ENCODE measurements around the gene ANP32E.
"Not testable (repeated sequence)": the region's sequence is repeated elsewhere in the genome, so short reads cannot be mapped to it uniquely, and the experiment has no call there.

ANP32E gene

DNA sequence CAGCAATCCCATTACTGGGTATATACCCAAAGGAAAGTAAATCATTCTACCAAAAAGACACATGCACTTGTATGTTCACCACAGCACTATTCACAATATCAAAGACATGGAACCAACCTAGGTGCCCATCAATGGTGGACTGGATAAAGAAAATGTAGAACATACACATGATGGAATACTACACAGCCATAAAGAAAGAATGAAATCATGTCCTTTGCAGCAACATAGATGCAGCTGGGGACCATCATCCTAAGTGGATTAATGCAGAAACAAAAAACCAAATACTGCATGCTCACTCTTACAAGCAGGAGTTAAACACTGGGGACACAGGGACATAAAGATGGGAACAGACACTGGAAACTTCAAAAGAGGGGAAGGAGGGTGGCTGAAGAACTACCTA lies 8.7 kb downstream of the ANP32E start:
- TF ChIP-seq, protein P1, sequence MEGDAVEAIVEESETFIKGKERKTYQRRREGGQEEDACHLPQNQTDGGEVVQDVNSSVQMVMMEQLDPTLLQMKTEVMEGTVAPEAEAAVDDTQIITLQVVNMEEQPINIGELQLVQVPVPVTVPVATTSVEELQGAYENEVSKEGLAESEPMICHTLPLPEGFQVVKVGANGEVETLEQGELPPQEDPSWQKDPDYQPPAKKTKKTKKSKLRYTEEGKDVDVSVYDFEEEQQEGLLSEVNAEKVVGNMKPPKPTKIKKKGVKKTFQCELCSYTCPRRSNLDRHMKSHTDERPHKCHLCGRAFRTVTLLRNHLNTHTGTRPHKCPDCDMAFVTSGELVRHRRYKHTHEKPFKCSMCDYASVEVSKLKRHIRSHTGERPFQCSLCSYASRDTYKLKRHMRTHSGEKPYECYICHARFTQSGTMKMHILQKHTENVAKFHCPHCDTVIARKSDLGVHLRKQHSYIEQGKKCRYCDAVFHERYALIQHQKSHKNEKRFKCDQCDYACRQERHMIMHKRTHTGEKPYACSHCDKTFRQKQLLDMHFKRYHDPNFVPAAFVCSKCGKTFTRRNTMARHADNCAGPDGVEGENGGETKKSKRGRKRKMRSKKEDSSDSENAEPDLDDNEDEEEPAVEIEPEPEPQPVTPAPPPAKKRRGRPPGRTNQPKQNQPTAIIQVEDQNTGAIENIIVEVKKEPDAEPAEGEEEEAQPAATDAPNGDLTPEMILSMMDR (IDR thresholded peaks at IDR 0.05; ENCODE audit: borderline replicate concordance, control extremely low read depth, extremely low read depth, insufficient read depth, missing control alignments), result no peak

DNA sequence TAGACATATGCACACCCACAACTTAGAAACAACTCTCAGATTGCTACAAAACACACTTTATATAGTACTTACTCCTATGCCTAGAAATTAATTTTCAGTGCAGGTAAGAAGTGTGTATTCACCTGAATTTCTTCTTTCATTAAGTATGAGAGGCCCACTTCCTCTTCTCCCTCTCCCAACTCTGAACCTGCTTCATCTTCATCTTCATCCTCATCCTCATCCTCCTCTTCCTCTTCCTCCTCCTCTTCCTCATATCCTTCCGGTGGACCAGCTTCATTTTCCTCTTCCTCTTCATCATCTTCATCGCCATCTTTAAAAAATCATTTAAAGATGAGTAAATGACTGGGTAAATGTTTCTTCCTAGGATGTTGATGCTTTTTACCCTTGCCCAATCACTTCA lies 9.4 kb downstream of the ANP32E start:
- TF ChIP-seq, protein P1 (IDR thresholded peaks at IDR 0.05; ENCODE audit: borderline replicate concordance, control extremely low read depth, extremely low read depth, insufficient read depth, missing control alignments), result no peak
- no peak for DNase-seq (ENCODE audit: low spot score)
- in situ Hi-C loops (cut with MboI; ENCODE audit: low sequenced_read_pairs, unreplicated experiment), result no loop called here

More for the DNA sequence above, 8.7 kb downstream of the ANP32E start:
- in situ Hi-C loops (cut with MboI; ENCODE audit: low sequenced_read_pairs, unreplicated experiment), result no loop called here
- DNase-seq (ENCODE audit: low spot score), result no peak

DNA sequence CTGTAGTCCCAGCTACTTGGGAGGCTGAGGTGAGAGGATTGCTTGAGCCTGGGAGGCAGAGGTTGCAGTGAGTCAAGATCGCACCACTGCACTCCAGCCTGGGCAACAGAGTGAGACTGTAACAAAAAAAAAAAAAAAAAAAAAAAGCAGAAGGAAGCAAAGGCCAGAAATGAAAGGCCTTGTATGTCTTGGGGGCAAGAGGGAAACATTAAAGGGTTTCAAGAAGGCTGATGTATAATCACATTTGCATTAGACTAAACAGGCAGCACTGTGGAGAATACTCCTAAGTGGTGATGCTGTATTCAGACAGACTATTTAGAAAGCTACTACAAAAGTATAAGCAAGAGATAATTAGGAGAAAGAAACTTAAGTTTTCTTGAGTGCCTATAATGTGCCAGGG lies 10.4 kb downstream of the ANP32E start:
- in situ Hi-C loops (cut with MboI; ENCODE audit: low sequenced_read_pairs, unreplicated experiment), result no loop called here
- TF ChIP-seq, protein P1 (IDR thresholded peaks at IDR 0.05; ENCODE audit: borderline replicate concordance, control extremely low read depth, extremely low read depth, insufficient read depth, missing control alignments), result no peak
- no peak for DNase-seq (ENCODE audit: low spot score)

DNA sequence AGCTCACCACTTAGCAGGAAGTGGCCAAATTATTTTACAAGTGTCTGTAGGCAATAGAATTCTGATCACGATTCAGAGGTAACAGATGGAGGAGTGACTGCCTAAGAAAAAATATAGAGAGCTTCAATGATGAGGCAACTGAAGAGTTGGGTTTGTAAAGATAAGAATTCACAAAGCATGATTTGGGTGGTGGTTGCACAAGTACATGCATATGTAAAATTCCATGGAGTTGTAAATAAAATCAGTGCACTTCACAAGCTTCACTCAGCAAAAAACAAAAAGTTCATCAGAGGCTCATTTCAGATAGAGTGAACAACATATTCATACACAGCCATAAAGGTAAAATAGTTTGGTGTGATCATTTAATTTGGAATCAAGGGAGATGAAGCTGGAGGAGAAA lies 10.9 kb downstream of the ANP32E start:
- no peak for DNase-seq (ENCODE audit: low spot score)
- in situ Hi-C loops (cut with MboI; ENCODE audit: low sequenced_read_pairs, unreplicated experiment), result no loop called here
- TF ChIP-seq, protein P1 (IDR thresholded peaks at IDR 0.05; ENCODE audit: borderline replicate concordance, control extremely low read depth, extremely low read depth, insufficient read depth, missing control alignments), result no peak

DNA sequence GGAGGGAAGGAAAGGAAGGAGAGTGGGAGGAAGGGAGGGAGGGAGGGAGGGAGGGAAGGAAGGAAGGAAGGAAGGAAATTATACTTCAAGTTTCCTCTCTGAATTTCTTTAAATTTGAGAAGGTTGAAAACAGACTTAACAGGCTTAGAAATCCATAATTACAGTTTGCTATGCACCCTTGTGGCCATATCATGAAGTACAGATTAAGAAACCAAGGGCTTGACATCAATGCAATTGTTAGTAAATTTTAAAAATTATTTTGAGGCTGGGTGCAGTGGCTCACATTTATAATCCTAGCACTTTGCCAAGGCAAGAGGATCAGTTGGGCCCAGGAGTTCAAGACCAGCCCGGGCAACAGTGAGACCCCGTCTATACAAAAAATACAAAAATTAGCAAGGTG lies 14.4 kb downstream of the ANP32E start:
- TF ChIP-seq, protein P1 (IDR thresholded peaks at IDR 0.05; ENCODE audit: borderline replicate concordance, control extremely low read depth, extremely low read depth, insufficient read depth, missing control alignments), result no peak
- no peak for DNase-seq (ENCODE audit: low spot score)
- in situ Hi-C loops (cut with MboI; ENCODE audit: low sequenced_read_pairs, unreplicated experiment), result no loop called here

DNA sequence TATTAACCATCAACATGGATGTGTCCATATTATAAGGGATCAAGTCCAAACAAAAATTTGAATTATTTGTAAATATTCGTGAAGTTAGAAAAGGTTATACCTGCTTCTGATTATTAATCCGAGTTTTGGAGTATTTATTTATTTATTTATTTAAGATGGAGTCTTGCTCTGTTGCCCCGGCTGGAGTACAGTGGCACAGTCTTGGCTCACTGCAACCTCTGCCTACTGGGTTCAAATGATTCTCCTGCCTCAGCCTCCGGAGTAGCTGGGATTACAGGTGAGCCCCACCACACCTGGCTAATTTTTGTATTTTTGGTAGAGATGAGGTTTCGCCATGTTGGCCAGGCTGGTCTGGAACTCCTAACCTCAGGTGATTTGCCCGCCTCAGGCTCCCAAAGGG lies 20.1 kb downstream of the ANP32E start:
- in situ Hi-C loops (cut with MboI; ENCODE audit: low sequenced_read_pairs, unreplicated experiment); DNase-seq (ENCODE audit: low spot score): not testable (repeated sequence)

DNA sequence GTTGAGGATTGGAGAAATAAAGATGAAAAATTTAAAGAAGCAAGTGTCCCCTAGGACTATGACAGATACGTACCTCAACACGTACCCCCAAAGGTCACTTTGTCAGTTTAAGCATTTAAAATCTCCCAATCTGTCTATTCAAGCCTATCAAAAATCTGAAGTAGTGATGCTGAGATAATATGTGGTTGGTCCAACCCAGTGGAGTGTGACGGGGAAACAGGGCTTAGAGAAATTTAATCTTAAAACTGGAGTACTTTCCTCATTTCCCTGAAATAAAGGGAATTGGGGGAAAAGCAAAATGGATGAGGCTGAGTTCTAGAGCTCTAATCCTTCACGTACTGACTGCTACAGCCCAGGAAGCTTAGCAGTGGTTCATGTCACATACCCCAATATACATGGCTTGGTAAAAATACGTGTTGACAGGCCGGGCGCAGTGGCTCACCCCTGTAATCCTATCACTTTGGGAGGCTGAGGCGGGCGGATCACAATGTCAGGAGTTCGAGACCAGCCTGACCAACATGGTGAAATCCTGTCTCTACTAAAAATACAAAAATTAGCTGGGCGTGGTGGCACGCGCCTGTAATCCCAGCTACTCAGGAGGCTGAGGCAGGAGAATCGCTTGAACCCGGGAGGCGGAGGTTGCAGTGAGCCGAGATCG lies 21.7 kb downstream of the ANP32E start:
- DNase-seq (ENCODE audit: low spot score); in situ Hi-C loops (cut with MboI; ENCODE audit: low sequenced_read_pairs, unreplicated experiment): not testable (repeated sequence)

All from GM13976 (cell line).